ENCODE measurements around the gene TOR2A. TPM values are rescaled to one million over a fixed set of nuclear protein-coding genes. Genes with fewer than 3 reads are reported as not detected.

TOR2A gene
- total RNA-seq, 4 donors from 2014 or later: 10.7 to 12.5 (median 11.5) TPM

DNA sequence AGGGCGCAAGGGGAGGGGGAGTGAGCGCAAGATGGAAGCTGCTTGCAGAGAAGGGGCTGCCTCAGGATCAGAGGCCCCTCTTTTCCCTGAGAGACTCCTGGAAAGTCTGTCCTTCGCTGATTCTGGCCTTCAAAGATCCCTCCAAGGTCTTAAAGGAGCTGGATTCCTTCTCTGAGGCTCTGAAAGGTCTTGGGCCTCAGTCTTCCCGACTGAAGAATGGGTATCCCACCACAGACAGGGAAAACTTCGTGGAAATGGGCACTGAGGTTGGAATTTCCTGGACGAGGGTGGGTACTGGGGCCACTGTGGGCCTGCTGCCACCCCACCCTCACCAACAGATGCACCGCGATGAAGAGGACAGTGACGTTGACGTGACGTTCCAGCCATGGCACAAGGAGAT, 22.7 kb downstream of the TOR2A start:
- Histone ChIP-seq H3K36me3 (no peaks in the 10 kb centered on the region), H3K9me3 (no peaks in the 10 kb centered on the region), H3K27me3 (no peaks in the 10 kb centered on the region), H3K4me1 (peaks cover 11 to 23% (median 11%) of the 10 kb centered on the region in 3 donors), H3K4me3 (no peak overlapping the region), H3K27ac (no peak overlapping the region)
- DNase-seq: no peak
- TF ChIP-seq POLR2A (IDR thresholded peaks at IDR 0.05): no peak
- TF ChIP-seq, protein P1, sequence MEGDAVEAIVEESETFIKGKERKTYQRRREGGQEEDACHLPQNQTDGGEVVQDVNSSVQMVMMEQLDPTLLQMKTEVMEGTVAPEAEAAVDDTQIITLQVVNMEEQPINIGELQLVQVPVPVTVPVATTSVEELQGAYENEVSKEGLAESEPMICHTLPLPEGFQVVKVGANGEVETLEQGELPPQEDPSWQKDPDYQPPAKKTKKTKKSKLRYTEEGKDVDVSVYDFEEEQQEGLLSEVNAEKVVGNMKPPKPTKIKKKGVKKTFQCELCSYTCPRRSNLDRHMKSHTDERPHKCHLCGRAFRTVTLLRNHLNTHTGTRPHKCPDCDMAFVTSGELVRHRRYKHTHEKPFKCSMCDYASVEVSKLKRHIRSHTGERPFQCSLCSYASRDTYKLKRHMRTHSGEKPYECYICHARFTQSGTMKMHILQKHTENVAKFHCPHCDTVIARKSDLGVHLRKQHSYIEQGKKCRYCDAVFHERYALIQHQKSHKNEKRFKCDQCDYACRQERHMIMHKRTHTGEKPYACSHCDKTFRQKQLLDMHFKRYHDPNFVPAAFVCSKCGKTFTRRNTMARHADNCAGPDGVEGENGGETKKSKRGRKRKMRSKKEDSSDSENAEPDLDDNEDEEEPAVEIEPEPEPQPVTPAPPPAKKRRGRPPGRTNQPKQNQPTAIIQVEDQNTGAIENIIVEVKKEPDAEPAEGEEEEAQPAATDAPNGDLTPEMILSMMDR (IDR thresholded peaks at IDR 0.05): no peak
- intact Hi-C loops (cut with DNase I): no loop called here
- 60 to 90% methylated on average over 1 to 7 of the region's 11 CpGs for WGBS, 2 donors

DNA sequence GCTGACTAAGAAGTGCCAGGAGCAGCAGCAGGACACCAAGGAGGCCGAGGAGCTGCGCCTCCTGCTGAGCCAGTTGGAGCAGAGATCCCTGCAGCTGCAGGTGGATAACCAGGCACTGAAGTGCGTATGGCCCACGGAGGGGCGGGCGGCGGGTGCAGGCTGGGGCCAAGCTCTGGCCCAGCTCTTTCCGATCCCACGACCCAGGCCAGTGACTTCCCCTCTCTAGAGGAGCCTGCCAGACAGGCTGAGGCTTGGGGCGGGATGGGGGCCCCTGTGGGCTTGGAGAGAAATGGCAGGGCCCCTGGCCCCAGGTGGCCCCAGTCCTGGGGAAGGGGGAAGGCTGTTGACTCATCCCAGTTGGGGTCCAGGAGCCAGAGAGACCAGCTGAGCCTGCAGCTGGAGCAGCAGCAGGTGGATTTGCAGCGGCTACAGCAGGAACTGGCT, 23.2 kb downstream of the TOR2A start:
- 88 to 100% methylated on average over 1 to 8 of the region's 11 CpGs for WGBS, 2 donors
- Histone ChIP-seq H3K4me3 (no peak overlapping the region), H3K27ac (no peak overlapping the region), H3K9me3 (no peaks in the 10 kb centered on the region), H3K36me3 (no peaks in the 10 kb centered on the region), H3K27me3 (no peaks in the 10 kb centered on the region), H3K4me1 (peaks cover 11 to 26% (median 11%) of the 10 kb centered on the region in 3 donors)
- DNase-seq: no peak
- intact Hi-C loops (cut with DNase I): no loop called here
- TF ChIP-seq POLR2A (IDR thresholded peaks at IDR 0.05): no peak
- TF ChIP-seq, protein P1 (IDR thresholded peaks at IDR 0.05): no peak

DNA sequence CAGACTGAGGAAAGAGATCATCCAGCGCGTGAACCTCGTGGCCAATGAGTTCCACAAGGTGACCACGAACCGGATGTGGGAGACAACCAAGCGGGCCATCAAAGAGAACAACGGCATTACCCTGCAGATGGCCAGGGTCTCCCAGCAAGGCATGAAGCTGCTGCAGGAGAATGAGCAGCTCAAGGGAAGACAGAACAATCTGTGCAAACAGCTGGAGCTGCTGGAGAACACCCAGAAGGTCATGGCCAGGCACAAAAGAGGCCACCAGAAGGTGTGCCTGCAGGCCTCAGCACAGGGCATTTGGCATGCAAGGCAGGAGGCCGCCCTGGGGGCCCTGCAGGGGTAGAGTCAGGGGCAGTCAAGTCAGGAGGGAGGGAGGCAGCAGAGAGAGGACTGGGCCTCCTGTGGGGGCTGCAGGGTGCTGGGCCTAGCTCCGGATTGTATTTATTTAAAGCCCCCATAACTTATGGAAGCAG, 23.8 kb downstream of the TOR2A start:
- DNase-seq: no peak
- TF ChIP-seq POLR2A (IDR thresholded peaks at IDR 0.05): no peak
- TF ChIP-seq, protein P1 (IDR thresholded peaks at IDR 0.05): no peak
- Histone ChIP-seq H3K36me3 (no peaks in the 10 kb centered on the region), H3K27ac (no peak overlapping the region), H3K27me3 (no peaks in the 10 kb centered on the region), H3K4me3 (no peak overlapping the region), H3K4me1 (peaks cover 10 to 26% (median 11%) of the 10 kb centered on the region in 3 donors), H3K9me3 (no peaks in the 10 kb centered on the region)
- intact Hi-C loops (cut with DNase I): no loop called here
- 47 to 61% methylated on average over 3 to 9 of the region's 9 CpGs for WGBS, 2 donors

DNA sequence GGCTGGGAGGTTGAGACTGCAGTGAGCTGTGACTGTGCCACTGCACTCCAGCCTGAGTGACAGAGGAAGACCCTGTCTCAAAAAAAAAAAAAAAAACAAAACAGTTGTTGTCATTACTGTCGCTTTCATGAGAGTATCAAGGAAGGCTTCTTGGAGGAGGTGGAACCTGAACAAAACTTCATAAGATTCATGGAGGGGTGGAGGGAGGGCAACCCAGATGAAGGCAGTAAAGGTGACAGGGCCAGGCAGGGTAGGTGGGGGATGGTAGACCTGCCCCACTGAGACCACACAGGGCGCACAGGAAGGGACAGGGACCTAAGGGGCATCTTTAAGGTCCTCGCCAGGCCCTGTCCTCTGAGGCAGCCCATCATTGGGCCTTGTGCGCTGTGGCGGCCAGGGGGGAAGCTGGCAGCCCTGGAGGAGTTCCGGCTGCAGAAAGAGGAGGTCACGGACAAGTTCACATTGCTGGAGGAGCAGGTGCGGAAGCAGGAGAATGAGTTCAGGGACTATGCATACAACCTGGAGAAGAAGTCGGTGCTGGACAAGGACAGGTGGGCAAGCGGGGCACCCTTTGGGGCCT, 24.8 kb downstream of the TOR2A start:
- Histone ChIP-seq H3K4me1 (peaks cover 6 to 21% (median 11%) of the 10 kb centered on the region in 3 donors), H3K27ac (no peak overlapping the region), H3K9me3 (no peaks in the 10 kb centered on the region), H3K27me3 (no peaks in the 10 kb centered on the region), H3K36me3 (no peaks in the 10 kb centered on the region), H3K4me3 (no peak overlapping the region)
- TF ChIP-seq, protein P1 (IDR thresholded peaks at IDR 0.05): no peak
- no peak for TF ChIP-seq POLR2A (IDR thresholded peaks at IDR 0.05)
- intact Hi-C loops (cut with DNase I): no loop called here
- no peak for DNase-seq
- WGBS, 2 donors: 84 to 97% methylated on average over 6 to 9 of the region's 10 CpGs

DNA sequence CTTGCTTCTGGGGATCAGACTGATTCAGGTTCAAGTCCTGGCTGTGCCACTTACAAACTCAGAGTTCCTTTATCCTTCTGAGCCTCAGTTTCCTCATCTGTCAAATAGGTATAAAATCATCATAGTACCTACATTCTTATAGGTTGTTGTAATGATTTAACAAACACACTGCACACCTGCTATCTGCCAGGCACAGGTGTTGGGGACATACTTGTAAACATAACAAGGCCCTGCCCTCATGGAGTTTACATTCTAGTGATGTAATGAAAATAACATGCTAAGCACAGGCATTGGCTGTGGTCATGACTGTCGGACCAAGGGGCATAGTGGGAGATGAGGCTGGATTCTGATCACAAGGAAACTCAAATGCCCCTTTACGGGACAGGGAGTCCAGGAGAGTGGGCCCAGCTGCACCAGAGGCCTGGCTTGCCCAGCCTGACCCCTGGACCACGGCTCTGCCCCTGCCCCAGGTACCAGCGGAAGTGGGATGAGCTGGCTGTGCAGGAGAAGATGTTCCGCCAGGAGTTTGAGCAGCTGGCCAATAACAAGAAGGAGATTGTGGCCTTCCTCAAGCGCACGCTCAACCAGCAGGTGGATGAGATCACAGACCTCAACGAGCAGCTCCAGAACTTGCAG, 26.0 kb downstream of the TOR2A start:
- intact Hi-C loops (cut with DNase I): no loop called here
- Histone ChIP-seq H3K27me3 (no peaks in the 10 kb centered on the region), H3K4me1 (peaks cover 0 to 10% (median 2%) of the 10 kb centered on the region in 3 donors), H3K9me3 (no peaks in the 10 kb centered on the region), H3K36me3 (no peaks in the 10 kb centered on the region), H3K27ac (no peak overlapping the region), H3K4me3 (no peak overlapping the region)
- DNase-seq: no peak
- WGBS, 2 donors: 87 to 89% methylated on average over 3 to 6 of the region's 8 CpGs
- TF ChIP-seq, protein P1 (IDR thresholded peaks at IDR 0.05): no peak
- no peak for TF ChIP-seq POLR2A (IDR thresholded peaks at IDR 0.05)

Data from esophagus squamous epithelium (tissue), 5 donors.